ENCODE data around the gene RAB5IF.
A peak's percentile ranks its signal among the peaks of the same experiment; 100 is the strongest.
"Not testable (repeated sequence)": the region's sequence is repeated elsewhere in the genome, so short reads cannot be mapped to it uniquely, and the experiment has no call there.

RAB5IF gene

DNA sequence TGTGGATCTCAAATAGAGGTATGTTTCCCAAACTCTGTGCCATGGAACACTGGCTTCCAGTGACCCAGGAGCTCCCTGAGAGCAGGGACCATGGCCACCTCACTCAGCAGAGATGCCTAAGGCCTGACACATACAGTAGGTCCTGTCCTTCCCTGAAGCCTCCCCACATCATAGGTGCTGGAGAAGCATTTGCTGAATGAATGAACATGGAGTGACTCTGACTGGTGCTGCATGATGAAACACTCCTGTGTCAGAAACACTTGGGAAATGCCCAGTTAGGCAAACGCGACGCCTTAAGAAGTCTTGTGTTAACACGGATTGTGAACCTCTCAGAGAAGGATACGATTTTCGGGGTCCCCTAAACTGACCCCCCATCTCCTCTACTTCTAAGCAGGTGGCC, 26.1 kb downstream of the RAB5IF start:
- no peak for DNase-seq

DNA sequence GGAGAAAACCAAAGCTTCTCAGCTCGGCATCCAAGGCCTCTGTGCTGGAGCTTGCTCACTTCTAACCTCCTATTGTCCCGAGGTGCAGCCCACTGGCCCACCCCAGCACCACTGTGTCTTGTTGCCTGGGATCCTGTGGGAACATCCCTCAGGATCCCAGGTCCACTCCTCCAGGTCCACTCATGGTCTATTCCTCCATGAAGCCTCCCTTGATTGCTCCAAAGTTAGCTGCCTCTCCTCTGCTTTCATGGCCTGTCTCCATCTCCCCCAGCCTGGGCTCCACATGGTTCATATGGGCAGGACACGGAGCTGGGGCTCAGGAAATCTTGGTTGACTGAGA, 26.5 kb downstream of the RAB5IF start:
- DNase-seq = no peak

DNA sequence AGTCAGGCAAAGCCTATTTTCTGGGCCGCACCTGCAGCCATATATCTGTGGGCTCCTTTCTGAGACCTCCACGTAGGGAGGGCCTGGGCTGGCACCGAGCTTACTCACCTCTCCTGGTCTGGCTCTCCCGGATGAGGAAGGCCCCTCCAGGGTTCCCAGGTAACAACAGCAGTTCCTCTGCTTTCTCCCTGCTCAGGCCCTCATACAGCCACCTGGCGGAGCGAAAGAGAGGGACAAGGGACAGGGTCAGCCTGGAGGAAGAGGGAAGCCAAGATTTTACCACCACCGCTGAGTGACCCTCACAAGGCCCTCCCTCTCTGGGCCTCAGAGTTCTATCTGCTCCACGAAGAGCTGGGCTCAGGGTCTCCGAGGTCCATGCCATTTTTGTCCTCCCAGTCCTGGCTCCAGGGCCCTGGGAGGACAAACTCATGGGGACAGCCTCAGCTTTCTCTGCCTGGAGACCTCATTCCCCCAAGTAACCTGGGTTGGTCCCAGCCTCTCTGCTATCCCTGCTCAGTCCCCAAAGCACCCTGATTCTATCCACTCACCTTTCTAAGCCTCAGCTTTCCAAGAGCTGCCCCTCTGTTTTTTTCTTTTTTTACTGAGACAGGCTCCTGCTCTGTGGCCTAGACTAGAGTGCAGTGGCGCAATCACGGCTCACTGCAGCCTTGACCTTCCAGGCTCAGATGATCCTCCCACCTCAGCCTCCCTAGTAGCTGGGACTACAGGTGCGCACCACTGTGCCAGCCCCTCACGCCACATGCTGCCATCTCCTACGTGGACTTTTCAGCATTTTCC, 27.1 kb downstream of the RAB5IF start:
- no peak for DNase-seq

DNA sequence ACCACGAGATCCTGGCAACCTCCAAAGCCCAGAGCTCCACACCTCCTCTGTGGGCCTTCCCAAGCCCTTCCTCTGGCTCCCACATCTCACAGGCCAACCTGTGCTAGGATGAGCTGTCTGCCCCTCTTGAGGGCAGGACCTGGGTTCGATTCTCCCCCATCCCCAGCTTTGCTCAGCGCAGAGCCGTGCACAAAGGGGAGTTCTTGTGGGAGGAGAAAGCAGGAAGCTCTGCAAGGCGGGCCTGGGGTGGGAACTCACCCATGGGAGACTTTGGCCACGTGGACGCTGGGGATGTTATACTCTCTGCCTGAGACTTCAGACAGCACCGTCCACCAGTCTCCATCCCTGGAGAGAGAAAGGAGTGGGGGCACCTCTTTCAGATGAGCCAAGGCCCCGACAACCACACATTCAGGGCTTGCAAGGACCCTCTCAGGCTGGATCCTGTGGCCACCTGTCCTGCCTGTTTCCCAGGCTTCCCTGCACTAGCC, 27.8 kb downstream of the RAB5IF start:
- DNase-seq = no peak

DNA sequence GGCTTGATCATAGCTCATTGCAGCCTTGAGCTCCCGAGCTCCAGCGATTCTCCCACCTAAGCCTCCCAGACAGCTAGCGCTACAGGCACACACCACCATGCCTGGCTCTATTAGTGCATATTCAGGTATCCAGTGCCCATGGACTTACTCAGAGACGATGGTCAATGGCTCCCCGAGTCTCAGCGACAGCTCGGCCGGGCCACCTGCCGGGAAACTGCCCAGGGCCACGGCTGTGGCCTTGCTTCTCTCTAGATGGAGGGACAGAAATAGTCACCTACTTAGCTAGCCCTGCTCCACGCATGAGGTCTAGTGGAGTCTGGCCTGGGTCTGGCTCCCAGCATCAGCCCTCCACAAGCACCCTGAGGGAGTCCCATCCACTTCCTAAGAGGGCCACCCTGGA, 28.8 kb downstream of the RAB5IF start:
- no peak for DNase-seq

DNA sequence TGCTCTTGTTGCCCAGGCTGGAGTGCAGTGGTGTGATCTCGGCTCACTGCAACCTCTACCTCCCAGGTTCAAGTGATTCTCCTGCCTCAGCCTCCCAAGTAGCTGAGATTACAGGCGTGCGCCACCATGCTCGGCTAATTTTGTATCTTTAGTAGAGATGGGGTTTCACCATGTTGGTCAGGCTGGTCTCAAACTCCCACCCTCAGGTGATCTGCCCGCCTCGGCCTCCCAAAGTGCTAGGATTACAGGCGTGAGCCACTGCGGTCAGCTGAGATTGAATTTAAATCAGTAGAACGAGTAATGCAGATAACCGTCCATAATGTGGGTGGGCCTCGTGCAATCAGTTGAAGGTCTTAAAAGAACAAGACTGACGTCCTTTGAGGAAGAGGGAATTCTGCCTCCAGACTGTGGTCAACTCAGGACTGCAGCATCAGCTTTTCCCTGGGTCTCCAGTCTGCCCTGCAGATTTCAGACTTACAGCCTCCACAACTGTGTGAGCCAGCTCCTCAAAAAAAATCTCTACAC, 33.4 kb downstream of the RAB5IF start:
- not testable (repeated sequence) for DNase-seq

DNA sequence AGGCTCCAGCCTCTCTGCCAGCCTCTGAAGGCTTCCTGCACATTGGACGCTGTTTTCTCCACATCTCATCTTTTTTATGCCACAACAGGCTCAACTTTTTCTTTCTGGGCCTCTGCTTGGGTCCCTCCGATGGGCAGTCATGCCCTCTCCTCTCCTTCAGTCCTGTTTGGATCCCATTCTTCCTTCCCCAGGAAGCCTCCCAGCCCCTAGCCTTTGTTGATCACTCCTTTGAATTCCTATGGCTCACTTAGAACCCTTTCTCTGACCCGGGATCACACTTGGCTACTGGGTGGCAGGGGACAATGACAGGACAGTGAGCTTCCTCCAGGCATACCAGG, 35.9 kb downstream of the RAB5IF start:
- DNase-seq = no peak

DNA sequence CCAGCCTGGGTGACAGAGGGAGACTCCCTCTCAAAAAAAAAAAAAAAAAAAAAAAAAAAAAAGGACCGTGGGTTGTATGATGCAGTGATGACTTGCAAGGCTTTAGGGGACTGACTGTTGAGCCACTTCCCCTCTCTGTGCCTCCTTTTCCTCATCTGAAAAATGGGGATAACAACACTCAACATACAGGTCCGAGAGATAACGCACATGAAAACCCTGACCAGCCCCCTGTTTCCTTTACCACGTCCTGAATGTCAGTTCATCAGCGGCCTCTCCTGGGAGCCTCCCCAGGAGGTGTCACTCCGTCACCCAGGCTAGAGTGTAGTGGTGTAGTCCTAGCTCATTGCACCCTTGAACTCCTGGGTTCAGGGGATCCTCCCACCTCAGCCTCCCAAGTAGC, 36.6 kb downstream of the RAB5IF start:
- DNase-seq = no peak

DNA sequence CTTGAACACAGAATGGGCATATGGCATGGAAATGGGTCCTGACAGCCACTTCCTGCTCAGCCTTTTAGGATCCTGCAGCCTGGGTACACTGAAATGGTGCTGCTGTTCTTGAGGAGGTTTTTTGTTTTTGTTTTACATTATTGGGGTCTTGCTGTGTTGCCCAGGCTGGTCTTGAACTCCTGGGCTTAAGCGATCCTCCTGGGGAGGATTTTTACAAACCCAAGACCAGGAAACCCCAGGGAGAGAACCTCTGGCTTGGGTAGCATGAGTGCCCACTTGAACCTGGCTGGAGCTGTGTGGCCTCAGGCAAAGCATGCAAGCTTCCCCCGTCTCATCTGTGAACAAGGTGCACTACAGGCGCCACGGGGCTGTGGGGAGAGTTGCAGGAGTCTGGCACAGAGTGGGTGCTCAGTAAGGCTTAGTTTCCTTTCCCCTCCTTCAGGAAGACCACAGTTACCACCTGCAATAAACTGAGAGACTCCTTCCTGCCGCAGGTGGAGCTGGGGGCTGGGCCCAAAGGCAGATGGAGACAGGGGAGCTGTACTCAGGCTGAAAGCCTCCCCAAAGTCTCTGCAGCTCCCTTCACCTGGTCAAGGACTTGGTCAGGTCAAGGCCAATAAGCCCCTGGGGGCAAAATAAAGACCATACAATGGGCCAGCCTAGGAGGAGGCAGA, 38.6 kb downstream of the RAB5IF start:
- DNase-seq = peak; percentile 13

DNA sequence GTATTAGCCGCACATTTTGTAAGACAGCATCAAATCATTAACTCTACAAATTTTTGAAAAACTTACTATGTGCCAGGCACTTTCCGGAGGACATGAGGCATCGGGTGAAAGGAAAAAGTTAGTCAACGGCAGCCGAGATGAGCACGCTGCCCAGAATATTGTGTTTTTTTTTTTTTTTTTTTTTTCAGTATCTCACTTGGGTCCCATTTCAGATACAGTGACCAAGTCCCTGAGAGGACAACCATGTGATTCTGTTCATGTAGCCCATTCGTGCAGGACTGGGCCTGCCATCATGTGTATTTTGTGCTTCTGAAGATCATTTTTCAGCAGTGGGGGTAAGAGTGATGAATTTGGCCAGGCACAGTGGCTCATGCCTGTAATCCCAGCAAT, 39.1 kb downstream of the RAB5IF start:
- DNase-seq = no peak

DNA sequence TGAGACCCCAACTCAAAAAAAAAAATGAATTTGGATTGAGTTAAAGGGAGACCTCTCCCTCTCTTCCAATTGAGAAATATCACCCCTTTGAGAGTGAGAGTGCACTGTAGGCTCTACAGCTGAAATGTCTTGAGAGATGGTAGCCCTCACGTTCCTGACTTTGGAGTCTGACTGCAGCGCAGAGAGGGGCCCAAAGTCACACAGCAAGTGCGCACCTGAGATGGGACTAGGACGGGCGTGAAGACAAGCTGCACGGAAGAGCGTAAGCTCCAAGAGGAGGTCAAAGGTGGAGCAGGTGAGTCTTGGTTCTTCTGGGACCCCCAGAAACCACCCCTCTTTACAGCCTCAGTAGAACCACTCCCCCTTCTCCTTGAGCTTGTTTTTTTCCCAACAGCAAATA, 39.8 kb downstream of the RAB5IF start:
- no peak for DNase-seq

DNA sequence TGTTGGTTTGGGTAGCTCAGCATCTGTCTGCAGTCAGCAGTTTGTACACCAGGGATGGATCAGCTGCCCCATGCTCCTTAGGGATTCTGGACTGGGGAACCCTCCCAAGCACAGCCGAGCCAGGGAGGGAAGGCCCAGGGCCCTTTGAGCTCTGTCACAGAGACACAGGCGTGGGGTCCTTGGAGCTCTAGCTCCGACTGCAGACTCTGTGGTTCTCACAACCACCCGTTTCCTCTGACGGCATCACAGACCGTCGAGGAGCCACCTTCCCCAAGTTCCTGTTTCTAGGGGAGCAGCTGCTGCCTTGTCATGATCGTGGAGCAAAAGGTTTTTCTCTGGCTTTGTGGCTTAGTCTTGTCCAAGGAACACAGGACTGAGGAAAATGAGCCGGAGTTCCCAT, 40.4 kb downstream of the RAB5IF start, which contains the start of gene SLA2:
SLA2 (minus strand) TSS at position 199 of the 400 bp plus-strand sequence. CDS start 4,861 bp downstream, outside the sequence.
- peak; percentile 27 for DNase-seq

DNA sequence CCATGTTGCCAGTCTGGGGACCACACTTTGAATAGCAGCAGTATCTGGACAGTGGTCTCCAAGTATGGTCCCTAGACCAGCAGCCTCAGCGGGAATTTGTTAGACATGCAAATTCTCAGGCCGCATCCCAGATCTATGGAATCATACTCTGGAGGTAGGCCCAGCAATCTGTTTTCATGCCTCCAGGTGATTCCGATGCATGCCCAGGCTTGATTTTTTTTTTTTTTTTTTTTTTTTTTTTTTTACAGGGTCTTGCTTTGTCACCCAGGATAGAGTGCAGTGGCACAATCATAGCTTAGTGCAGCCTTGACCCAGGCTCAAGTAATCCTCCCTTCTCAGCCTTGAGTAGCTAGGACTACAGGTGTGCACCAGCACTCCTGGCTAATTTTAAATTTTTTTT, 41.1 kb downstream of the RAB5IF start:
- no peak for DNase-seq

DNA sequence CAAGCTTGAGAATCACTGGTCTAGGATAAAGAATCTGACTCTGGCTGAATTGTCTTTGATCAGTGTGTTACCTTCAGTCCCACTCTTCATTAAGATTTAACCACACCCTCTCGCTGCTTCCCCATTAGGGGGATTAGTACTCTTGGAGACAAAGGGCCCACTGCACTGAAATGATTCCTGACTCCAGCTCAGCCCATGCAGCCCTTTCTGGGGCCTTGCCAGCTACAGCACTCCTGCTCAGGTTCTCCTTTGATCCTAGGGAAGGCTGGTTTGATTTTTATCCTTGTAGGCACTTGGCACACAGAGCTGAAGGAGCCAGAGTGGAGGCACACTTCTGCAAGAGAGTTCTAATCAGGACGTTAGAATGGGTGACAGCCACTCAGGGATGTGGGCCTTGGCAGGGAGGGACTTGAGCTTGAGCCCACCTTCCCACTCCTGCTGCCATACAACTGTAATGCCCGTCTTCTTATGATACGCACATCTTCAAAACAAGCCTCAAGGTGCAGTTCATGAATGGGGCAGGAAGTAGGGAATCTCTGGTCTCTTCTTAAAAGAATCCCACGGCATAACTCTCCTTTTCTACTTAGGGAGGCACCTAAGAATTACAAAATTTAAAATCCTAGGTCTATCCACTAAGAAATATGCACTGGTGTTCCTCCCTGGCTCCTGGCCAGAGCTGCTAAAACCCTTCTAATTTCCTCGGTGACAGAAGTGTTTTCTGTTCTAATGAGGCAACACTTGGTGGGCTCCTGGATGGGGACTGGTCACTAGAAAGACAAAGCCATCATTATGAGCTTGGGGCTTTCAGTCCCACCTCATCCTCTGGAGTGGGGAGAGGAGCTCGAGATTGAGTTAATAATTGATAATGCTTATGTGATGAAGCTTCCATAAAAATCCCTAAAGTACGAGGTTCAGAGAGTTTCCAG, 41.9 kb downstream of the RAB5IF start:
- no peak for DNase-seq

DNA sequence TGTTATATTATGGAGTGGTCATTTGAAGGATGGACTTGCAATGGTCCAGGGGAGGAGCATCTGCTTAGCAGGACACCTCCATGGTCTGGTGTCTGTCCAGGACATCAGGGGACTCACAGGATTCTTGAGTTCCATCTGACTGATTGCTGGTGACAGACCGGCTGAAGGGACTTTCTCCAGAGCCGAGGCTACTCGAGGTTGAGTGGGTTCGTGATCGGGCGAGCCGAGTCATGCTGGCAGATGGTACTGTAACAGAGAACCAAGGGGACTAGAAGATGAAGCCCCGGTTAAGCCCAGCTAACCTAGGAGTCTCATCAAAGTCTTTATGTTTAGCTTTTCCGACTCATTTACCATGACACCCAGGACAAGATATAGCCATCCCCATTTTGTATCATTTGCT, 47.9 kb downstream of the RAB5IF start:
- no peak for DNase-seq

DNA sequence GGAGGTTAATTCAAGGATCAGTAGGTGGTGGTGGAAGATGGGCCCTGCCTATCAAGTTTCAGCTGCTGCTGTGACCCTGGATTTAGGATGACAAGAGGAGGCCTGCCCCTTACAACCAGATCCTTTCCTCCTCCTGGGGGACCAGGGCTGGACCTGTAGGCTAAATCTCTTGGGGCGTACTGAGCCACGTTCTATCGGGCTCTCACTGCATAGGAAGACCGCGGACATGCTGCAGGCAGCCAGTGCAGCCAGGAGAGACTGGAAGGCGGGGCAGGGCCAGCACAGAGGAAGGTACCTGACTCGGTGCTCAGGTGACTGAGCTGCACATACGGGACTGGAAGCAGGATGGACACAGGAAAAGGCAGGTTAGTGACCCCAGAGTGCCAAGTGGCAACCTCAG, 48.9 kb downstream of the RAB5IF start:
- DNase-seq = no peak

DNA sequence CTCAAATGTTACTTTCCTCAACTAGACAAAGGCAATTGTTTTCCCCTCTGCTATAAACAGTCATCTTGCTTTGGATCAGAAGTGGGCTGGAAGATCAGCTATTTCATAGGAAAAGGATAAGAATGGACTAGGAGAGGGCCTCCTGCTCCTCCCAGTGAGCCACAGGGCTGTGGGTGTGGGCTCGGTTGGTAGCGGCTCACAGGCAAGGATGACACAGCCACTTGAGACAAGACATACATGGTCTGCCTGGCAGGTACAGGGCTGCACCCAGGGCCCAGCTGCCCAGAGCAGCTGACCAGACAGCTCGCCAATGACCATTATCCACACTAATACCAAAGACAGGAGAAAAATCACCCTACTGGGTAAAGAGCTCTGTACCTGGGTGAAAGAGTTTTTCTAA, 49.4 kb downstream of the RAB5IF start:
- DNase-seq = no peak

DNA sequence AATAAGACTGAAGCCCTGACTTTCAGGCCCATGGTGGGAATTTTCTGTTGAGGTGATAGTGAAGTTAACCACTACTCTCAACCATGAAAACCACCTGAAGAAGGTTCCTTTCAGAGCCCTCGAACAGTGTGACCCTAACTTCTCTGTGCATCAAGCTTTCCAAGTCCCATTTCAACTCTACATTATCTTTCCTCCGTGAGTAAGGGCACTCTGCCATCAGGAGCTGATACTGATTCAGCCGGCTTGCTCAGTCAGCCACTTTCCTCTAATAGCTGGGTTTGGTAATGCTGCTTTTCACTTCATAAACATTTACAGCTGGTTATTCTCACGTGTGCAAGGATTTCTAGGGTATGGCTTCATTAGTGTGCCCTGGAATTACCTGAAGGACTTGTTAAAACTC, 51.2 kb downstream of the RAB5IF start:
- no peak for DNase-seq

DNA sequence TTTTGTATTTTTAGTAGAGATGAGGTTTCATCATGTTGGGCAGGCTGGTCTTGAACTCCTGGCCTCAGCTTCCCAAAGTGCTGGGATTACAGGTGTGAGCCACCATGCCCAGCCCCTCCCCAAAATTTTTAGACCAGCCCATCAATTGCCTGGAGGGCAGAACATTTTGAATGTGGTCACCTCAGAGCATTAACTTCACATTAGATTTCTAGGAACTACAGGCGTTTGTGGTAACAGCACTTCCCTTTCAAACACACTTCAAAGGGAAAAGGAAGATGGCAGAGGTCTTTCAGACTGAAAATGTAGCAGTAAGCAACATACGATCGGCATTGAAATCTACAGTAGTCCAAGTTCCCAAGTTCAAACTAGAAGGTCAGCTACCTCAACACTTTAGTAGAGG, 52.7 kb downstream of the RAB5IF start:
- DNase-seq = no peak
